Muscle layer of duodenum (tissue), 2 donors: ENCODE measurements around the gene CACNG1.
"Not testable (repeated sequence)": the region's sequence is repeated elsewhere in the genome, so short reads cannot be mapped to it uniquely, and the experiment has no call there.

ENCODE experiments used
- H3K27ac ChIP-seq: one replicate; pipeline ENCODE4 v1.7.0; 2013; ENCODE audit warnings: mild to moderate bottlenecking, low read length
- H3K27me3 ChIP-seq: one replicate; pipeline ENCODE4 v1.7.0; 2013; ENCODE audit warnings: low read depth, mild to moderate bottlenecking, control low read depth, low read length
- H3K36me3 ChIP-seq, 2 donors: one replicate each; pipeline ENCODE4 v1.7.0; 2013; ENCODE audit warnings: low read length in 2 of 2, control low read depth in 1 of 2, mild to moderate bottlenecking in 1 of 2; ENCODE audit not compliant: insufficient read depth in 2 of 2, control insufficient read depth in 1 of 2
- H3K4me1 ChIP-seq, 2 donors: one replicate each; pipeline ENCODE4 v1.7.0; 2013; ENCODE audit warnings: low read length in 2 of 2, mild to moderate bottlenecking in 2 of 2, control low read depth in 1 of 2, moderate library complexity in 1 of 2; ENCODE audit not compliant: insufficient read depth in 2 of 2, control insufficient read depth in 1 of 2
- H3K4me3 ChIP-seq, 2 donors: one replicate each; pipeline ENCODE4 v1.7.0; 2013; ENCODE audit warnings: low read length in 2 of 2, low read depth in 1 of 2, mild to moderate bottlenecking in 1 of 2
- H3K9me3 ChIP-seq, 2 donors: one replicate each; pipeline ENCODE4 v1.7.0; 2013; ENCODE audit warnings: low read length in 2 of 2, control low read depth in 1 of 2, mild to moderate bottlenecking in 1 of 2; ENCODE audit not compliant: control insufficient read depth in 1 of 2
- donor health status: healthy.

CACNG1 gene

DNA sequence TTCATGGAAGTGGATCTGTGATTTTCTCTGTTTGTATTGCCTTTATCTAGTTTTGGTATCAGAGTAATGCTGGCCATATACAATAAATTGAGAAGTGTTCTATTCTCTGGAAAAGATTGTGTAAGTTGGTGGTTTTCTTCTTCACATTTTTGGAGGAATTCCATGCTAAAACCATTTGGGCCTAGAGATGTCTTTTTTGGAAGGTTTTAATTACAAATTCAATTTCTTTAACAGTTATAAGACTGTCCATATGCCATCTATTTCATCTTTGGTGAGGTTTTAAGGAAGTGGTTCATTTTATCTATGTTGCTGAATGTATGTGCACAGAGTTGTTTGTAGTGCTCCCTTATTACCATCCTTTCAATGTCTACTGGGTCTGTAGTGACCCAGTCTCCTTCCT lies 46.0 kb downstream of the CACNG1 start:
- Histone ChIP-seq H3K27me3 (no peaks in the 10 kb centered on the region), H3K4me3 (no peak overlapping the region), H3K36me3 (peaks cover 14 to 23% of the 10 kb centered on the region in 2 donors), H3K4me1 (no peaks in the 10 kb centered on the region), H3K27ac (no peak overlapping the region), H3K9me3 (no peaks in the 10 kb centered on the region)

DNA sequence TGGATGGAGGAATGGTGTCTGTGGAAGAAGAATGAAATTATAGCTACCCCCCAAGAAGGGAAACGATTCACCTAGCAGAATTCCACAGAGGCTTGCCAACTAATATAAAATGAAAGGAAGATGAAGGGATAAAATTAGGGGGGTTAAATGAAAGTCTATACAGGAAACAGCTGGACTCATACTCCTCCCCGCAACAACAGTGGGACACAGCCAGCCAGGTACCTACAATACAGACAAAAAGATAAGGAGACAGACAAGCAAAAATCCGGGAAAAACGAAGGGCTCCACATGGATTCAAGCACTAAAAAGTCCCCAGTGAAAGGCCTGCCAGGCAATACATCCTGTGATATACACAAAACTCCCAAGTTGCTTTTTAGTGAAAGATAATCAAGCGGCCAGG lies 47.9 kb downstream of the CACNG1 start:
- Histone ChIP-seq H3K9me3 (no peaks in the 10 kb centered on the region), H3K36me3 (peaks cover 4 to 14% of the 10 kb centered on the region in 2 donors), H3K4me1 (no peaks in the 10 kb centered on the region), H3K4me3 (no peak overlapping the region), H3K27ac (no peak overlapping the region), H3K27me3 (no peaks in the 10 kb centered on the region)

- not testable (repeated sequence) for H3K9me3 ChIP-seq, H3K27me3 ChIP-seq
- peaks cover 4 to 14% of the 10 kb centered on the region in 2 donors for H3K36me3 ChIP-seq
Measured at GRCh38 chr17:67092710-67093109, 48.4 kb downstream of the CACNG1 start.

GRCh38 chr17:67093348-67093747 lies 49.0 kb downstream of the CACNG1 start:
- Histone ChIP-seq H3K36me3 (peaks cover 2 to 14% of the 10 kb centered on the region in 2 donors), H3K27ac (no peak overlapping the region), H3K9me3 (no peaks in the 10 kb centered on the region), H3K27me3 (no peaks in the 10 kb centered on the region), H3K4me1 (peaks cover 0 to 3% of the 10 kb centered on the region in 2 donors), H3K4me3 (no peak overlapping the region)

More at GRCh38 chr17:67092710-67093109, 48.4 kb downstream of the CACNG1 start:
- not testable (repeated sequence) for H3K4me1 ChIP-seq, H3K27ac ChIP-seq, H3K4me3 ChIP-seq

DNA sequence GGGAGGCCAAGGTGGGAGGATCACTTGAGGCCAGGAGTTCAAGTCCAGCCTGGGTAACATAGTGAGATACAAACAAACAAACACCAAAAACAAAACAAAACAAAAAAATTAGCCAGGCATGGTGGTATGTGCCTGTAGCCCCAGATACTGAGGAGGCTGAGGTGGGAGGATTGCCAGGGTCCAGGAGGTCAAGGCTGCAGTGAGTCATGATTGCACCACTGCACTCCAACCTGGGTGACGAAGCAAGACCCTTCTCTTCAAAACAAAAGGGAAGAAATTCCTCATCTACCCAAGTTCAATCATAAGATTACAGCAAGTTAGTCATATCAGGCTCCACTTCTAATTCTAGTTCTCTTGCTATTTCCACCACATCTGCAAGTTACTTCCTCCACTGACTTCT lies 50.9 kb downstream of the CACNG1 start:
- not testable (repeated sequence) for H3K36me3 ChIP-seq

GRCh38 chr17:67095803-67096202 lies 51.4 kb downstream of the CACNG1 start:
- no peaks in the 10 kb centered on the region for H3K9me3 ChIP-seq
- H3K36me3 ChIP-seq = peaks cover 0 to 5% of the 10 kb centered on the region in 2 donors
- H3K27ac ChIP-seq = no peak overlapping the region
- no peaks in the 10 kb centered on the region for H3K27me3 ChIP-seq
- H3K4me3 ChIP-seq = no peak overlapping the region
- H3K4me1 ChIP-seq = peaks cover 0 to 3% of the 10 kb centered on the region in 2 donors

More for the DNA sequence above, 50.9 kb downstream of the CACNG1 start:
- H3K4me1 ChIP-seq, H3K27me3 ChIP-seq, H3K4me3 ChIP-seq, H3K9me3 ChIP-seq, H3K27ac ChIP-seq: not testable (repeated sequence)

- no peak overlapping the region for H3K4me3 ChIP-seq
- peaks cover 0 to 3% of the 10 kb centered on the region in 2 donors for H3K4me1 ChIP-seq
- H3K9me3 ChIP-seq = no peaks in the 10 kb centered on the region
- peaks cover 0 to 5% of the 10 kb centered on the region in 2 donors for H3K36me3 ChIP-seq
- no peak overlapping the region for H3K27ac ChIP-seq
- no peaks in the 10 kb centered on the region for H3K27me3 ChIP-seq
Measured at GRCh38 chr17:67096609-67097008, 52.3 kb downstream of the CACNG1 start.

DNA sequence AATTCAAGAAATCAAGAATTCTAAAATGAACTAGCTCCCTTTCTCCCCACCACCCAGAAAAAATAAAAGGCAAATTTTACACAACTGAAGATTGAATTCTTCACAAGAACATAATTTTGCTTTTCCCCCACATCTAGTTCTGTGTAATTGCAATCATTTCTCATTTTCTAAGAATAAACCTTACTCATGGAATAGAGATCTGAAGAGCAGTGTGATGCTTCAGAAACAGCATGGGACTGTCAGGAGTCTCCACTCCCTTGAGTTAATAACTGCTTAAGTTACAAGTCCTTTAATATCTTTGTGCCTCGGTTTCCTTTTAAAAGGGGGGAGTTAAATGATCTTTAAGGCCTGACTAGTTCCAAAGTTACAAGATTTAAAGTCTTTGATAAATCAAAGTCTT lies 53.7 kb downstream of the CACNG1 start:
- H3K9me3 ChIP-seq = no peaks in the 10 kb centered on the region
- no peaks in the 10 kb centered on the region for H3K27me3 ChIP-seq
- no peak overlapping the region for H3K27ac ChIP-seq
- H3K36me3 ChIP-seq = peaks cover 0 to 5% of the 10 kb centered on the region in 2 donors
- H3K4me3 ChIP-seq = no peak overlapping the region
- peaks cover 0 to 3% of the 10 kb centered on the region in 2 donors for H3K4me1 ChIP-seq

- not testable (repeated sequence) for H3K4me3 ChIP-seq, H3K27ac ChIP-seq, H3K27me3 ChIP-seq, H3K9me3 ChIP-seq, H3K4me1 ChIP-seq
- peaks cover 27 to 28% of the 10 kb centered on the region in 2 donors for H3K36me3 ChIP-seq
Measured at GRCh38 chr17:67104641-67105040, 60.3 kb downstream of the CACNG1 start.

- H3K4me3 ChIP-seq = no peak overlapping the region
- no peaks in the 10 kb centered on the region for H3K9me3 ChIP-seq
- peaks cover 27 to 28% of the 10 kb centered on the region in 2 donors for H3K36me3 ChIP-seq
- H3K27me3 ChIP-seq = no peaks in the 10 kb centered on the region
- no peaks in the 10 kb centered on the region for H3K4me1 ChIP-seq
- H3K27ac ChIP-seq = no peak overlapping the region
Measured at GRCh38 chr17:67105213-67105612, 60.9 kb downstream of the CACNG1 start.
